SK-N-MC (cell line): ENCODE results near the gene HIC1.

Experiments used
- EZH2 ChIP-seq: fragments of 200-600 bp; sonication (generic); IDR thresholded peaks from one replicate; pipeline ENCODE4 v1.6.1; 2017; ENCODE audit warnings: antibody characterized with exemption
- FOXP2 ChIP-seq: optimal IDR thresholded peaks from 2 replicates; pipeline ENCODE3; 2011; ENCODE audit warnings: mild to moderate bottlenecking, moderate library complexity; ENCODE audit not compliant: insufficient read depth; ENCODE audit errors: extremely low read length, control extremely low read depth
- POLR2AphosphoS5 ChIP-seq: IDR thresholded peaks from 2 replicates; pipeline ENCODE4 v1.6.1; 2012; ENCODE audit warnings: mild to moderate bottlenecking, low read depth, low read length, borderline replicate concordance

DNA sequence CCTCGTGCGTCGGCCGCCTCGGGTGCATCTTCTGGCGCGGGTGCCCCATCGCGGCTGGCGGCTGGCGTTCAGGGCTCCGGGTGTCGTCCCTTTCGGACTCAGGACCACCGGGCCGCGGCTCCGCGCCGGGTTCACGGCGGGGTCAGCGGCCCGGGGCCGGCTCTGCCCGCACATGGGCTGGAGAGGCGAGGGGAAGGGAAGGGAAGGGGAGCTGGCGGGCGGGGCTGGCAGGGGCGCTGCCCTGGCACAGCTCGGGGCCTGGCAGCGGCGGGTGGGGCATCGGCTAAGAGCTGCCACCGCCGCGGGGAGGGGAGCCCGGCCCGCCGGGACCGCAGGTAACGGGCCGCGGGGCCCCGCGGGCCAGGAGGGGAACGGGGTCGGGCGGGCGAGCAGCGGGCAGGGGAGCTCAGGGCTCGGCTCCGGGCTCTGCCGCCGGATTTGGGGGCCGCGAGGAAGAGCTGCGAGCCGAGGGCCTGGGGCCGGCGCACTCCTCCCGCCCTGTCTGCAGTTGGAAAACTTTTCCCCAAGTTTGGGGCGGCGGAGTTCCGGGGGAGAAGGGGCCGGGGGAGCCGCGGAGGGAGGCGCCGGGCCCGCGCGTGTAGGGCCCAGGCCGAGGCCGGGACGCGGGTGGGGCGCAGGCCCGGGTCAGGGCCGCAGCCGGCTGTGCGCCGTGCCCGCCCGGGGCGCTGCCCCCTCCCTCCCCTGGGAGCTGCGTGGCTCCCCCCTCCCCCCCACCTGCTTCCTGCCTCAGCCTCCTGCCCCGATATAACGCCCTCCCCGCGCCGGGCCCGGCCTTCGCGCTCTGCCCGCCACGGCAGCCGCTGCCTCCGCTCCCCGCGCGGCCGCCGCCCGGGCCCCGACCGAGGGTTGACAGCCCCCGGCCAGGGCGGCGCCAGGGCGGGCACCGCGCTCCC lies 646 bp downstream of the HIC1 start:
- TF ChIP-seq EZH2 (no peak), POLR2AphosphoS5 (no peak), FOXP2 (no peak)
